Cardiac septum (tissue), 1 donor: ENCODE results near the gene YWHAH. TPM values are rescaled to one million over a fixed set of nuclear protein-coding genes. Genes with fewer than 3 reads are reported as not detected.

ENCODE experiments used
- total RNA-seq: library from RNA; stranded (reverse); fragmentation: NEBNext Ultra II Directional; extraction: Animal tissue kit (Norgen Biotek cat#: 25700); gene quantifications from one replicate; pipeline ENCODE4 v1.2.1, GENCODE V29; 2021
- donor health status: DM: no; HTN: no; CAD: no.

The YWHAH gene
- total RNA-seq, 1 donor from 2014 or later, result 116 TPM

Other genes starting within 250 kb of the YWHAH start
- gene PRR14L, start 194.4 kb upstream of the YWHAH start, total RNA-seq, result 16.1 TPM
- gene DEPDC5, start 190.5 kb upstream of the YWHAH start, total RNA-seq, result 11.8 TPM
- 28.4 TPM for gene SLC5A1, start 98.7 kb downstream of the YWHAH start, total RNA-seq
- not detected for gene C22orf42, start 214.8 kb downstream of the YWHAH start, total RNA-seq